ENCODE data around the gene FBXO22.

DNA sequence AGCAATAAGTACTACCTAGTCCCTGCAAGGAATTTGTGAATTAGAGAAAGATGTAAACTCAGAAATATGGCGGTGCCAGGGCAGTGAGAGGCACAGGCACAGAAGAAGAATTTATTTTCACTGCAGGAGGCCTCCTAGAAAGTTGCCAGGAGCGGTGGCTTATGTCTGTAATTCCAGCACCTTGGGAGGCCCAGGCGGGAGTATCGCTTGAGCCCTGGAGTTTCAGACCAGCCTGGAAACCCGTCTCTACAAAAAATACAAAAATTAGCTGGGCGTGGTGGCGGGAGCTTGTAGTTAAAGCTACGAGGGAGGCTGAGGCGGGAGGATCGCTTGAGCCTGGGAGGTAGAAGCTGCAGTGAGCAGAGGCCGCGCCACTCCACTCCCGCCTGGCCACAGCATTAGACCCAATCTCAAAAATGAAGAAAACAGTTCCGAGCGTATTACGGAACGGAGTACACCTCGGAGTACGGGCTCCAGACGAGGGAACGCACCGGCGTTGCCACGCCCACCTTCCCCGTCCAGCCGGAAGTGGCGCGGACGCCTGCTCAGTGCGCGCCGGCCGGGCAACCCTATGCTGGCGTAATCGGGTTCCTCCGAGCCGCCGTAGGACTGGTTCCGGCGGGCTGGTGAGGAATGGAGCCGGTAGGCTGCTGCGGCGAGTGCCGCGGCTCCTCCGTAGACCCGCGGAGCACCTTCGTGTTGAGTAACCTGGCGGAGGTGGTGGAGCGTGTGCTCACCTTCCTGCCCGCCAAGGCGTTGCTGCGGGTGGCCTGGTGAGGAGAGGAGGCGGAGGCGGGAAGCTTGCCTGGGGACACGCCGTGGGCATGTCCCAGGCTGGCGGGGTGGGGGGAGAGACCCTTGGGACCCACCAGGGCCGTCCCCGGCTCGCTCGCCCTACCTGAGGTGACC is at the start of gene FBXO22:
- peak in 1 of 12 donors; percentile 15 for TF ChIP-seq CTCF (IDR thresholded peaks at IDR 0.05)
- peak in 1 of 2 donors; percentile 68 for TF ChIP-seq POLR2A (IDR thresholded peaks at IDR 0.05)
